Chondrocyte (in vitro differentiated cells): ENCODE results near the gene TTC31. TPM values are rescaled to one million over a fixed set of nuclear protein-coding genes. Genes with fewer than 3 reads are reported as not detected.
A peak's percentile ranks its signal among the peaks of the same experiment; 100 is the strongest.
"Not testable (repeated sequence)": the region's sequence is repeated elsewhere in the genome, so short reads cannot be mapped to it uniquely, and the experiment has no call there.

Experiments
- DNase-seq: peaks from one replicate; pipeline ENCODE4 v3.0.0; 2021; ENCODE audit warnings: mixed read lengths, low spot score
- H3K27ac Mint-ChIP-seq: one replicate; pipeline ENCODE4 v1.8.0; 2021; ENCODE audit warnings: mild to moderate bottlenecking, moderate library complexity, mixed read lengths; ENCODE audit not compliant: unreplicated experiment
- H3K27me3 Mint-ChIP-seq: 2 replicates; pipeline ENCODE4 v1.8.0; 2021; ENCODE audit warnings: low read depth, mixed read lengths
- H3K36me3 Mint-ChIP-seq: 2 replicates; pipeline ENCODE4 v1.8.0; 2021; ENCODE audit warnings: low read depth, mixed read lengths
- H3K4me1 Mint-ChIP-seq: 2 replicates; pipeline ENCODE4 v1.8.0; 2021; ENCODE audit warnings: low read depth, mild to moderate bottlenecking, mixed read lengths
- H3K4me3 Mint-ChIP-seq: one replicate; pipeline ENCODE4 v1.8.0; 2021; ENCODE audit warnings: mild to moderate bottlenecking, moderate library complexity, mixed read lengths; ENCODE audit not compliant: unreplicated experiment
- H3K9me3 Mint-ChIP-seq: 2 replicates; pipeline ENCODE4 v1.8.0; 2021; ENCODE audit warnings: low read depth, mixed read lengths
- CTCF ChIP-seq: fragments of 200-600 bp; sonication (generic); IDR thresholded peaks from 2 replicates; pipeline ENCODE4 v1.5.0; 2021; ENCODE audit warnings: antibody characterized with exemption, mild to moderate bottlenecking, moderate library complexity
- total RNA-seq: library from RNA; stranded (reverse); gene quantifications from 3 replicates; pipeline ENCODE4 v1.2.1, GENCODE V29; 2021

The TTC31 gene
- total RNA-seq, 1 donor from 2014 or later = 18.1 TPM

DNA sequence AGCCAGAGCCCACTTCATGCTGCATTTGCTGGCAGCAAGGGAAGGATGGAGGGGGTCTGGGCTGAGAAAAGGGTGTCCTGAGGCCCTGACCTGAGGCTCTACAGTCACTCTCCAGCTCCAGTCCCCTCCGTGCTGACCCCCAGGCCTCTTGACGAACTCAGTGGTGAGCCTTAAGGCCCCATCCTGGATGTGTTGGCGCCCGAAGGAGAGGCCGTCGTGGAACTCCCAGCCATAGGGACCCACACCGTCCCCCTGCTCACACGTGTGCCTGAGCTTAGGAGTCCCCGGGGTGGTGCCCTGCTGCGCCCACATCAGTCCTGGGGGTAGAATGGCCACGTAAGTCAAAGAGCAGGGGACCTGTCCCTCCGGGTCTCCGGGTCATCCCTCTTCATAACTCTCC lies 18.5 kb upstream of the TTC31 start:
- Mint-ChIP-seq H3K4me1 (peaks cover 37% of the 10 kb centered on the region), H3K9me3 (no peaks in the 10 kb centered on the region), H3K27ac (peak overlapping the region; percentile 68), H3K36me3 (peaks cover 2% of the 10 kb centered on the region), H3K4me3 (peak overlapping the region; percentile 99), H3K27me3 (no peaks in the 10 kb centered on the region)
- TF ChIP-seq CTCF = no peak
- no peak for DNase-seq

DNA sequence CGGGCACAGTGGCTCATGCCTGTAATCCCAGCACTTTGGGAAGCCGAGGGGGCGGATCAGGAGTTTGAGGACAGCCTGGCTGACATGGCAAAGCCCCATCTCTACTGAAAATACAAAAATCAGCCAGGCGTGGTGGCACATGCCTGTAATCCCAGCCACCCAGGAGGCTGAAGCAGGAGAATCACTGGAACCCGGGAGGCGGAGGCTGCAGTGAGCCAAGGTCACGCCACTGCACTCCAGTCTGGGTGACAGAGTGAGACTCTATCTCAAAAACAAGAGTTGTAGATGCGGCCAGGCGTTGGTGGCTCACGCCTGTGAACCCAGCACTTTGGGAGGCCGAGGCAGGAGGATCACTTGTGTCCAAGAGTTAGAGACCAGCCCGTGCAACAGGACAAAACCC lies 12.1 kb upstream of the TTC31 start:
- peaks cover 29% of the 10 kb centered on the region for H3K4me1 Mint-ChIP-seq
- not testable (repeated sequence) for H3K9me3 Mint-ChIP-seq, H3K27ac Mint-ChIP-seq, H3K27me3 Mint-ChIP-seq, H3K4me3 Mint-ChIP-seq, H3K36me3 Mint-ChIP-seq, DNase-seq

DNA sequence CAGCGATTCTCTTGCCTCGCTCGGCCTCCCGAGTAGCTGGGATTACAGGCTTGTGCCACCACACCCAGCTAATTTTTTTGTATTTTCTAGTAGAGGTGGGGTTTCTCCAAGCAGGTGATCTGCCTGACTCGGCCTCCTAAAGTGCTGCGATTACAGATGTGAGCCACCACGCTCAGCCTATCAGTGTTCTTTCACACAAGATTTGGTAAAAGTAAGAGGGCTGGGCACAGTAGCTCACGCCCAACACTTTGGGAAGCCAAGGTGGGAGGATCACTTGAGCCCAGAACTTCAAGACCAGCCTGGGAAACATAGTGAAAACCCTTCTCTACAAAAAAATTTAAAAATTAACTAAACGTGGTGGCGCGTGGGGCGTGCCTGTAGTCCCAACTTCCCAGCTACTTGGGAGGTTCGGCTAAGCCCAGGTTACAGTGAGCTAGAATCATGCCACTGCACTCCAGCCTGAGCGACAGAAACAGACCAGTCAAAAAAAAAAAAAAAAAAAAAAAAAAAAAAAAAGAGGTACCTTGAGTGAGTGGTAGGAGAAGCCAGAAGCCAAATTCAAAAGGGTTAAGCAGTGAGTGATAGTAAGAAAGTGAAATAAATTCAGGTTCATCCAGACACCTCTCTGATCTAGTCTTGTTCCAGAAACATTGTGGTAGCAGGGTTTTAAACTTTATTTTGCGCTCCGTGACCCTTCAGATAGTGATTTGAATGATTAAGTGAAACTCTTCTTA lies 11.4 kb upstream of the TTC31 start:
- H3K36me3 Mint-ChIP-seq = peaks cover 8% of the 10 kb centered on the region
- peak overlapping the region; percentile 85 for H3K4me3 Mint-ChIP-seq
- TF ChIP-seq CTCF = no peak

DNA sequence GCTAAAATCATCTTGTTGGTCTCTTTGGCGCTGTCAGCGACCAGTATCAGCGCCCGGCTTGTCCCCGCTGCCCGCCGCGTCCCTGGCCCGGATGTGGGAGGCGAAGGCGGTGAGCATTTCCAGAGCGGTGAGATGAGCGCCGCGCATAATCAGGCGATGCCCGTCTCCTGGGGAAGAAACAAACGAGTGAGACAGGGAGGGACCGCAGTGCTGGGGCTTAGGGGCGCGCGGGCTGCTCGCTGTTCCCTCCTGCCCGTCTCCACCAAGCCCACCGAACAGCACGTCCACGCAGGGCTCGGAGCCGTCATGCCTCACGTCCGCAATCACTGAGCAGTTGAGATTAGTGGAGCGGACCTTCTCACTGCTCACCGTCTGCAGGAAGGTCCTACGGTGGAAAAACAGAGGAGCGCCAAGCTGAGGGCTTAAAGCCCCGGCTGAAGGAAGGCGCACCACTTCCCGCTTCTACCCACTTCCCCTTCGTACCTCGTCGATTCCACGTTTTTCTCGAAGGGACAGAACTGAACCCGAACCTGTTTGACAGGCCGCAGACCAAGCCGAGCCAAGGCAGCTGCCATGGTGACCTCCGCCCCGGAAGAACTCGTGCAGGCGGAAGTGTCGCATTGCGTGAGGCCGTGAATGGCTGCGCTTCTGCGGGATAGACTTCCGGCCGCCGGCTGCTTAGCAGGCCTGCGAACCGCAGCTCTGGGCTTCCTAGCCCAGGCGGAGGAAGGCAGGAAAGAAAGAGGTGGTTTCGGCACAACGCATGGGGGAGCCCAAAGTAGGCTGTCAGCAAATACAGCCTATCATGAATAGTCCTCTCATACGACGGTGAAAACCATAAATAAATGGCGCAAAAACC lies 10.6 kb upstream of the TTC31 start, which contains the start of gene MRPL53:
TSS of gene MRPL53 (minus strand) at position 595 of the 859 bp plus-strand sequence. CDS start at position 575, 20 bp downstream.
- DNase-seq = peak; percentile 97
- peak within 1 kb of the TSS; percentile 97 for H3K27ac Mint-ChIP-seq
- H3K9me3 Mint-ChIP-seq = no peaks in the 10 kb centered on the region
- no peak for TF ChIP-seq CTCF
- no peaks in the 10 kb centered on the region for H3K27me3 Mint-ChIP-seq
- peak within 1 kb of the TSS; percentile 85 for H3K4me3 Mint-ChIP-seq
- peaks cover 25% of the 10 kb centered on the region for H3K4me1 Mint-ChIP-seq
- peaks cover 9% of the 10 kb centered on the region for H3K36me3 Mint-ChIP-seq

More for the DNA sequence above, 11.4 kb upstream of the TTC31 start:
- peaks cover 25% of the 10 kb centered on the region for H3K4me1 Mint-ChIP-seq
- DNase-seq = no peak
- no peaks in the 10 kb centered on the region for H3K27me3 Mint-ChIP-seq
- no peaks in the 10 kb centered on the region for H3K9me3 Mint-ChIP-seq
- H3K27ac Mint-ChIP-seq = peak overlapping the region; percentile 97

DNA sequence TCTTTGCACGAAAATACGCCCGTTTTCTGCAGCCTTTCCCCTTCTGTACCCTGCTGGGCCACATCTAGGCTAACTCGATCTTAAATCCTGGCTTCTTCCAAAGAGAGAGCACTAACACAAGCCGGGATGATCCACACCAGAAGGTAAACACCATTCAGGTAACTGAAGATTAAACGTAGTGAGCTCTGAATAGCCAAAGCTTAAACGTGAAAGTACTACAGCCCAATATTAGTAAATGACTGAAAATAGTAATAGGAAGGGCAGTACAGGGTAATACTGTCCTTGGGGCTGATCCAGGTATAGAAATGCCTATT lies 10.0 kb upstream of the TTC31 start:
- no peaks in the 10 kb centered on the region for H3K27me3 Mint-ChIP-seq

More for the DNA sequence above, 10.0 kb upstream of the TTC31 start:
- Mint-ChIP-seq H3K36me3 (peaks cover 12% of the 10 kb centered on the region), H3K9me3 (no peaks in the 10 kb centered on the region), H3K27ac (peak overlapping the region; percentile 97), H3K4me1 (peaks cover 25% of the 10 kb centered on the region), H3K4me3 (peak overlapping the region; percentile 85)
- no peak for TF ChIP-seq CTCF
- no peak for DNase-seq
